Activated CD8-positive, alpha-beta memory T cell treated with anti-CD3 and anti-CD28 coated beads, Interleukin-2, amount 50 U/mL, for 4 hours (primary cell): ENCODE data around the gene PPP4R2.

Experiments
- DNase-seq: peaks from one replicate; pipeline ENCODE4 v3.0.0-alpha.2; 2020

PPP4R2 gene

GRCh38 chr3:73071952-73072351 lies 75.3 kb downstream of the PPP4R2 start:
- no peak for DNase-seq

- no peak for DNase-seq
These were observed 76.0 kb downstream of the PPP4R2 start for GRCh38 chr3:73072634-73073033.

- DNase-seq = no peak
These were observed 76.6 kb downstream of the PPP4R2 start for GRCh38 chr3:73073091-73073707.

GRCh38 chr3:73074781-73075180 lies 78.2 kb downstream of the PPP4R2 start:
- no peak for DNase-seq

GRCh38 chr3:73080216-73080966 lies 83.8 kb downstream of the PPP4R2 start:
- no peak for DNase-seq

- no peak for DNase-seq
These were observed 84.5 kb downstream of the PPP4R2 start for GRCh38 chr3:73081140-73081539.

GRCh38 chr3:73084170-73084569 lies 87.6 kb downstream of the PPP4R2 start:
- no peak for DNase-seq

- peak; percentile 60 for DNase-seq
These were observed 89.5 kb downstream of the PPP4R2 start for GRCh38 chr3:73086071-73086494.

- DNase-seq = no peak
These were observed 97.5 kb downstream of the PPP4R2 start for GRCh38 chr3:73094129-73094528.

- no peak for DNase-seq
These were observed 98.3 kb downstream of the PPP4R2 start for GRCh38 chr3:73094951-73095350.

GRCh38 chr3:73096169-73096568 lies 99.6 kb downstream of the PPP4R2 start:
- no peak for DNase-seq

- DNase-seq = no peak
These were observed 101.4 kb downstream of the PPP4R2 start for GRCh38 chr3:73098026-73098425.

- DNase-seq = no peak
These were observed 102.3 kb downstream of the PPP4R2 start for GRCh38 chr3:73098873-73099272.

GRCh38 chr3:73100741-73101559 lies 104.3 kb downstream of the PPP4R2 start:
- peak; percentile 78 for DNase-seq

GRCh38 chr3:73101881-73102280 lies 105.3 kb downstream of the PPP4R2 start:
- DNase-seq = no peak

- no peak for DNase-seq
These were observed 110.6 kb downstream of the PPP4R2 start for GRCh38 chr3:73107215-73107614.

- DNase-seq = no peak
These were observed 111.1 kb downstream of the PPP4R2 start for GRCh38 chr3:73107676-73108187.

- no peak for DNase-seq
These were observed 112.1 kb downstream of the PPP4R2 start for GRCh38 chr3:73108750-73109149.

GRCh38 chr3:73110530-73110929 lies 113.9 kb downstream of the PPP4R2 start:
- no peak for DNase-seq

- no peak for DNase-seq
These were observed 118.1 kb downstream of the PPP4R2 start for GRCh38 chr3:73114711-73115110.

- DNase-seq = no peak
These were observed 119.2 kb downstream of the PPP4R2 start for GRCh38 chr3:73115806-73116205.
